ENCODE measurements around the gene CSMD2. TPM values are rescaled to one million over a fixed set of nuclear protein-coding genes. Genes with fewer than 3 reads are reported as not detected.

Gene CSMD2
- total RNA-seq, 2 donors from 2014 or later = 2.8 to 3.0 TPM

GRCh38 chr1:33824971-33825370 is 340.1 kb downstream of the CSMD2 start:
- no peak for ATAC-seq (ENCODE audit: insufficient number of reproducible peaks, low FRiP score, low read depth)
- Histone ChIP-seq H3K9me3 (no peaks in the 10 kb centered on the region), H3K4me1 (ENCODE audit: control insufficient read depth in 1 of 2, low read depth in 2 of 2) (no peaks in the 10 kb centered on the region), H3K36me3 (no peaks in the 10 kb centered on the region), H3K27me3 (replicated peaks; ENCODE audit: insufficient read depth) (no peaks in the 10 kb centered on the region), H3K27ac (no peak overlapping the region), H3K4me3 (no peak overlapping the region)
- no peak for TF ChIP-seq CTCF (IDR thresholded peaks at IDR 0.05)
- DNase-seq (ENCODE audit: low spot score) = no peak

- no peaks in the 10 kb centered on the region for H3K4me1 ChIP-seq (ENCODE audit: control insufficient read depth in 1 of 2, low read depth in 2 of 2)
- ATAC-seq (ENCODE audit: insufficient number of reproducible peaks, low FRiP score, low read depth) (no peak), DNase-seq (ENCODE audit: low spot score) (no peak)
- H3K27me3 ChIP-seq (replicated peaks; ENCODE audit: insufficient read depth) = no peaks in the 10 kb centered on the region
- no peak overlapping the region for H3K27ac ChIP-seq
- no peak overlapping the region for H3K4me3 ChIP-seq
- H3K36me3 ChIP-seq = no peaks in the 10 kb centered on the region
- no peak for TF ChIP-seq CTCF (IDR thresholded peaks at IDR 0.05)
- H3K9me3 ChIP-seq = no peaks in the 10 kb centered on the region
These were observed 340.7 kb downstream of the CSMD2 start for GRCh38 chr1:33824321-33824720.

- Histone ChIP-seq H3K4me3 (no peak overlapping the region), H3K4me1 (ENCODE audit: control insufficient read depth in 1 of 2, low read depth in 2 of 2) (no peaks in the 10 kb centered on the region), H3K27me3 (replicated peaks; ENCODE audit: insufficient read depth) (no peaks in the 10 kb centered on the region), H3K9me3 (no peaks in the 10 kb centered on the region), H3K27ac (no peak overlapping the region), H3K36me3 (no peaks in the 10 kb centered on the region)
- no peak for DNase-seq (ENCODE audit: low spot score)
- no peak for ATAC-seq (ENCODE audit: insufficient number of reproducible peaks, low FRiP score, low read depth)
- no peak for TF ChIP-seq CTCF (IDR thresholded peaks at IDR 0.05)
These were observed 341.2 kb downstream of the CSMD2 start for GRCh38 chr1:33823830-33824229.

GRCh38 chr1:33823401-33823800 is 341.6 kb downstream of the CSMD2 start:
- TF ChIP-seq CTCF (IDR thresholded peaks at IDR 0.05) = no peak
- no peak for DNase-seq (ENCODE audit: low spot score)
- no peak for ATAC-seq (ENCODE audit: insufficient number of reproducible peaks, low FRiP score, low read depth)

GRCh38 chr1:33822396-33822795 is 342.6 kb downstream of the CSMD2 start:
- H3K27ac ChIP-seq = no peak overlapping the region
- H3K4me1 ChIP-seq (ENCODE audit: control insufficient read depth in 1 of 2, low read depth in 2 of 2) = no peaks in the 10 kb centered on the region
- TF ChIP-seq CTCF (IDR thresholded peaks at IDR 0.05) = no peak
- ATAC-seq (ENCODE audit: insufficient number of reproducible peaks, low FRiP score, low read depth) (no peak), DNase-seq (ENCODE audit: low spot score) (no peak)
- no peaks in the 10 kb centered on the region for H3K36me3 ChIP-seq
- H3K27me3 ChIP-seq (replicated peaks; ENCODE audit: insufficient read depth) = no peaks in the 10 kb centered on the region
- H3K4me3 ChIP-seq = no peak overlapping the region
- no peaks in the 10 kb centered on the region for H3K9me3 ChIP-seq

More at GRCh38 chr1:33823401-33823800, 341.6 kb downstream of the CSMD2 start:
- H3K4me3 ChIP-seq = no peak overlapping the region
- no peaks in the 10 kb centered on the region for H3K4me1 ChIP-seq (ENCODE audit: control insufficient read depth in 1 of 2, low read depth in 2 of 2)
- no peaks in the 10 kb centered on the region for H3K36me3 ChIP-seq
- H3K27me3 ChIP-seq (replicated peaks; ENCODE audit: insufficient read depth) = no peaks in the 10 kb centered on the region
- H3K27ac ChIP-seq = no peak overlapping the region
- H3K9me3 ChIP-seq = no peaks in the 10 kb centered on the region

Data from thoracic aorta (tissue), 2 donors.